HG03095 (cell line): Measurements from ENCODE around the gene RAMP3.

Experiments used
- ATAC-seq: cut with Tn5 transposase; IDR thresholded peaks from one replicate; pipeline ENCODE4 v1.9.1; 2021; ENCODE audit warnings: moderate library complexity; ENCODE audit not compliant: unreplicated experiment

RAMP3 gene

DNA sequence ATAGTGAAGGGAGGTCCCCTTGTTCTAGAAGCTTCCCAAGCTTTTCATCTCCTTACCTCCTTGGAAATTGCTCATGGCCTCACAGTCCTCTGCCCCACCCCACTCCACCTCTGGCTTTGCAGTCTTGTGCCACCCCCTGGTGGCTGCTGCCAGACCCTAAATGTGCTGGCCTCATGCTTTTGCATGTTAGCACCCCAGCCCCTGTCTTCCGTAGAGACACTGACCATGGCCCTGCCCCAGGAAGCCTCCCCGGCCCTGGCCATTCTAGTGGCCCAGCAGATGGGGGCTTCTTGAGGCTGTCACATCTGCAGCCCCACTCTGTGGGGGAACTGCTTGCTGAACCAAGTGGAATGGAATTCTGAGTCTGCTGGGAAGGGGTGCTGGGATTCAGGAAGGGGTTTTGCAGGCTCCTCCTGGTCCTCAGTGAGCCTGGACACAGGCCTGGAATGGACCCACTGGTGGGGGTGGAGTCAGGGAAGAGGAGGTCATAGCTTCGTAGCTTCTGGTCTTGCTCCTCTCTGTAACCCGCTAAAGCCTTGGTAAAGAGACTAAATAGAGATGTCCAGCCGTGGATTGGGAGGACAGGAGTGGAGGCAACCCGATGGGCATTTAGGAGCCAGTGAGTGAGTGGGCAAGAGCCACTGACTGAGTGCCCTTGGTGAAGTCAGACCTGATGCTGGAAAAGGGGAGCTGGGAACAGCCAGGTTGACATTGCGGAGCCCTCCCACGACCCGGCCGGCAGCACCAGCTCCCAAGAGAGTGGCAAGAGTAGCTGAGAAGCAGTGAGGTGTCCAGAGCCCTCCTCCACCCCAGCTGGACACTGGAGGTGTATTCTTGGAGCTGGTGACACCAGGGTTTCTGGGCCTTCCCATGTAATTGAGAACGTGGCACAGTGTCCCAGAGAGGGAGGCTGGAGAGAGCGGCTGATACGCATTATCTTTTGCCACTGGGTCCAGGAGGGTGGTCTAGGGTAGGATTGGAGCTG, 20.9 kb downstream of the RAMP3 start:
- no peak for ATAC-seq

- ATAC-seq = no peak
These were observed 22.1 kb downstream of the RAMP3 start for GRCh38 chr7:45179666-45180065.

- ATAC-seq = no peak
These were observed 22.7 kb downstream of the RAMP3 start for GRCh38 chr7:45180084-45180986.

DNA sequence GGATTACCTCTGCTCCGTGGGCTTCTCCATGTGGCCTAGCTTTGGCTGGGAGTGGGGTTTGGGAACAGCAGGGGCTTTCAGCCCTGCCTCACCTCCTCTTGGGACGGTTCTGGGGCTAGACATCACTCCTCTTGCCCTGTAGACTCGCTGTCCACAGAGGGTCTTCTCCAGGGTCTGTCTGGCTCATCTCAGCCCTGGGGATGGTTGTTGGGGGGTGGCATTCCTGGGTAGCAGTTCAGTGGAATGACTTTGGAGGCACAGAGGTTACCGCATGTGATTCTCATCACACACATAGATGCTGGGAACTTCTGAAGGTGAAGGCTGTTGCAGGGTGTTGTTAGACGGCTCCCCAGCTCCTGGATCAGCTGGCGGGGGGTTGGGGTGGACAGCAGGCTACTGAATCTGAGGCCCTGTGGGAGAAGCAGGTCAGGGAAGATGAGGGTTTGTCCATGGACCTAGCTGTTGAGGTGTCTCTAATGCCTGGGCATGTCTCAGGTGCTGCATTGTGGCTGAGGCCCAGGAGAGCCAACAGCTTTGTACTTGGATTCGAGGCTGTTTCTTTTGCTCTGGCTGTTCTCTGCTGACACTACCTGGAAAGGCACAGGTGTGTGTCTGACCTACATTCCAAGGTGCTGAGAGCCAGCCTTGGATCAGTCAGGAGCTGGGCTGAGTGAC, 23.8 kb downstream of the RAMP3 start:
- no peak for ATAC-seq

GRCh38 chr7:45181991-45182855, 24.6 kb downstream of the RAMP3 start:
- no peak for ATAC-seq

- ATAC-seq = no peak
These were observed 25.5 kb downstream of the RAMP3 start for GRCh38 chr7:45182856-45183710.

DNA sequence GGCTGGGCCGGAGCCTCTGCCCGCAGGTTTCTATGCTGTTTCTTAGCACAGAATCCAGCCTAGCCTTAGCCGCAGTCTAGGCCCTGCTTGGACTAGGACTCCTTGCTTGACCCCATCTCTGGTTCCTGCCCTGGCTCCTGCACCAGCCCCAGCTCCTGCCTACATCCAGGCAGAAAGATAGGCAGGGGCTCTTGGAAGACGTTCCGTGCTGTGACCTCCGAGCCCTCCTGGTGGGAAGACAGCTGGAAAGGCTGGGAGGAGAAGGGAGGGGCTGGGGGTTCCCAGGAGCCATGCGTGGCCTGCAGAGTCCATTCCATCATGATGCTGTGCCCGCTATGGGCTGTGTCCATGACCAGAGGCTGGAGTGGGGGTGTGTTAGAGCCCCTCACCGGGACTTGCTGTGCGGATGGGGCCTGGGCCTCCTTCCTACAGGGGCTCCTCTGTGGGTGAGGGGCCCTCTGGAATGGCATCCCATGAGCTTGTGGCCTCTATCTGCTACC, 26.2 kb downstream of the RAMP3 start:
- ATAC-seq = no peak

GRCh38 chr7:45184326-45185027, 26.9 kb downstream of the RAMP3 start:
- ATAC-seq = no peak

DNA sequence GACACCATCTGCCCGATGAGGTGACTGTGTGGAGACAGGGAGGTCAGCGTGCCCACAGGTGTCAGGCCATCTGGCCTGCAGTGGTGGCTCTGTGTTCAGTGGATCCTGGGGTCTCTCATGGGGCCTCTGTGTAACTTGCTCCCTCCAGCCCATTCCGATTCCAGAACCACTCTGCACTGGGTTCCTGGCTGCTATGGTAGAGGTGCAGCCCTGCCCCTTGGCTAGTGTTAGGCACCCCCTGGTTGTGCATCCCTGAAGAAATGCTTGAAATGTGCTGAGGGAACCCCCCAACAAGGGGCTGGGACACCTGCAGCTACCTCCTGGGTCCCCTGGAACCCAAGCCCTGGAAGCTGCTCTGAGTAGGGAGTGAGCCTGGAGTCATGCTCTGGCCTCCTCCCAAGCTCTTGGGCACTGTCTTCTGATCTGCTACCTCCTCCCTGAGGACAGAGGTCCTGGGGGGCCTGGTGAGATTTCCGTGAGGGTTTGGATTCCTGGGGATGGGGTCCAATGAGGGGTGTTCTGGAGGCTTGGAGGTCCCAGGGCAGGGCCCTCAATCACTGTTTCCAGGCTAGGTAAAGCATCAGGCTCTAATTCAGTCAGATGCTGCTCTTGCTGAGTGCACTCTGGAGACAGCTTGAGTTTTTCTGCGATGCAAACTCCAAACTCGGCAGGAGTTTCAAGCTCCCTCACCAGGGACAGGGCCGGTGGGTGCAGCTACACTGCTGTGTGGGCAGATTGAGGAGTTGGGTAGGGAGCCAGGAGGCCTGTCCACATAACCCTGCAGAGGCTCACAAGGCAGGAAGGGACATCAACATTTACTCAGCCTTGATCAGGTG, 27.7 kb downstream of the RAMP3 start:
- no peak for ATAC-seq

- no peak for ATAC-seq
These were observed 28.3 kb downstream of the RAMP3 start for GRCh38 chr7:45185864-45186250.

DNA sequence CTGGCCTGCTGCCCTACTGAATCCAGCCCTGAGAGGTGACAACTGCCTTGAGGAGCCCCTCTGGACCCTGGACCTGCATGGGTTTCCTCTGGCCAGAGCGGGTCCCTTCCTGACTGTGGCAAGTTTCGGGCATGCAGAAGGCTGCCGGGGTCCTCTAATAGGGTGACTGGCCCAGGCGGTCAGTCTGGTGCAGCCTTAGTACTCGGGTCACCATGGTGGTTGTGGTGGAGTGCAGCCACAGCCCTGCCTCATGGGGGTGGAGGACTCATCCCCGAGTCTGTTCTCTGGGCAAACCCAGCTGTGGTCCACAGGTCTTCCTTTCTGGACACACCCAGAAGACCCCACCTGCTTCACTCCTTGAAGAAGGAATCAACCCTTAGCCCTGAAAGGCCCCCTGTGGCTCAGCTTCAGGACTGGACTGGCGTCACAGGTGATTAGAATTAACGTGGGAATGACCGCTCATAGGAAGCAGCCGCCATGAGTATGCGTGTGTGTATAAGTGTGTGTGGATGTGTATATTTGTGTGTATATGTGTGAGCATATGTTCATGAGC, 28.7 kb downstream of the RAMP3 start:
- no peak for ATAC-seq

DNA sequence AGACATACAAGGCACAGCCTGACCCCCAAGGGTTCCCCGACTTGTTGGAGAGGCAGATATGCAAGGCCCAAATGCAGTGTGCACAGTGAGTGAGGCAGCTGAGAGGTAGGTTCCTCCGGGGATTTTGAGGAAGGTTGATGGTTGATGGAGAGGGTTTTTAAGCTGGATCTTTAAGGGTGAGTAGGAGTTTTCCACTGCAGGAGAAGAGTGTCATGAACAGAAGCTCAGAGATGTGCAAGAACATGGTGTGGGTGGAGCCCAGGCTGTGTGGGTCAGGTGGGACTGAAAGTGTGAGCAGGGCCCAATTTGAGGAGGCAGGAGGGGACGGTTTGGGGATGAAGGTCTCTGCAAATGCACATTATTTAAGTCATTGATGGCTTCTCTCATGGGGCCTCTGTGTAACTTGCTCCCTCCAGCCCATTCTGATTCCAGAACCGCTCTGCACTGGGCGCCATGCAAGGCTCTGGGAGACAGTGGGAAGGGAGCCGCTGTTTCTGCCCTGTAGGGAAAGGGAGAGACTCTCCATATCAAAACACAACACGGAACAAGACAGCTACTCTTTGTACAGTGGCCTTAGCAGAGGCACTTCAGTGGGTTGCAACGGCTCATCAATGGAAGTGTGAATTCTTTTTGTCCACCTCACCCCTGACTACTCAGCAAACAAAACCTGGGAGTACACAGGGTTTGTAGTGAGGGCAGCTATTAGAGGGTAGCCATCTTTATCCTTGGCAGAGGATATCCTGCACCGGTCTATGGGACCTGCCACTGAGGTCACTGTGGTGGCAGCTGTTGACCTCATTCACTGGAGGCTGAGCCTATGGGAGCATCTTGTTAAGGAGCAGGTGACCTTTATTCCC, 29.7 kb downstream of the RAMP3 start:
- ATAC-seq = no peak

- ATAC-seq = no peak
These were observed 30.4 kb downstream of the RAMP3 start for GRCh38 chr7:45187946-45188411.

DNA sequence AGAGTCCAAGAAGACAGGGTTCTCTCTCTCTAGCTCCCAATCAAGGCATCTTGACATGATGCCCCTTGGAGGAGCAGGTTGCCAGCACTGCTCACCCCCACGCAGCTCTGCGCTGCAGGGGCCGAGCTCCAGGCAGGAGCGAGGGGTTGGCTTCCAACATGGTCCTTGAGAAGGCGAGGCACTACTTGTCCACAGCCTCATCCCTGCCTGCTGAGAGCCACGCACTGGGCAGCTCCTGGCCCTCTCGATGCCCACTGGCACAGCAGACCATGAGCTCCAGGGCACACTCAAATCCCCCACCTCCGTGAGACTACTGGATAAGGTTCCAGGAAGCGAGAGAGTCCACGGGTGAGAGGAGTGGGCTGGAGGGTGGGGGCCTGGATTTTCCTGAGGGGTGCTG, 31.1 kb downstream of the RAMP3 start:
- no peak for ATAC-seq

DNA sequence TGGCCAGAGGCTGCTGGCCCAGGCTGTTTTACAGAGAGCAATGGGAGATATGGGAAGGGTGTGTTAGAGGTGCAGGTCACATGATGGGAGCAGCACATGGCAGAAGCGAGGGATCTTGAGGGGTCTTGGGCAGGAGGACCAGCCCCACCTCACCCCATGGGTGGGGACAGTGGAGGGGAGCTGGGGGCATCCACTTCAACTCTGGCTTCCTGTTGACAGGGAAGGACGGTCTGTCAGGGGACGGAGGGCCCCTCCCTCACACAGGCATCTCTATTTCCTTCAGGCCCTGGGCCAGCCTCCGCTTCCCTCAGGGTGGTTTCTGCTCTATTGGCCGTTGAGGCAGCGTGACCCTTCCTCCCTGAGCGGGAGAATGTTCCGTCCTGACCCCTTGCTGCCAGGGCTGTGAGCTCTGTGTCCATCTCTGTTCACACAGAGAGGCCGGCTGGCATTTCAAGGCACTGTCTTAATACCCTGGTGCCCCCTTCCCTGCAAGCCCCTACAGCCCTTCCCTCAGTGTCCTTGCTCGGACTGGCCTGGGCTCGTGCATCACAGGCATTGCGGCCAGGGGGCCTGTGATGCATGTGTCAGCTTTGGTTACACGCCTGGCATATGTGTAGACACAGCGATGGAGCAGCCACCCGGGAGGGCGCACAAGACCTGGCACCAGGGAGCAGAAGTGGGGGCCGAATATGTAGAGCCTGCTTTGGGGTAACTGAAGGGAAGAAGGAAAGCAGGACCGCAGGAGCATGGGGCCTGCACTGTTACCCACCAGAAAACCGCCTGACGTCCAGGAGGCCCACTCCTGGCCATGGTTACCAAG, 31.8 kb downstream of the RAMP3 start:
- no peak for ATAC-seq
